Endothelial cell of umbilical vein (primary cell): ENCODE measurements around the gene WASHC2C.
"Not testable (repeated sequence)": the region's sequence is repeated elsewhere in the genome, so short reads cannot be mapped to it uniquely, and the experiment has no call there.

Source experiments
- EZH2 ChIP-seq: IDR thresholded peaks from 2 replicates; pipeline ENCODE4 v1.6.1; 2012; ENCODE audit warnings: borderline replicate concordance, low read depth, mild to moderate bottlenecking, moderate library complexity, low read length, inconsistent platforms; ENCODE audit not compliant: severe bottlenecking
- FOS ChIP-seq: IDR thresholded peaks from 2 replicates; pipeline ENCODE4 v1.6.1; 2011; ENCODE audit warnings: mild to moderate bottlenecking, low read length, moderate library complexity, borderline replicate concordance; ENCODE audit not compliant: insufficient read depth
- JUN ChIP-seq: IDR thresholded peaks from 2 replicates; pipeline ENCODE4 v1.6.1; 2011; ENCODE audit warnings: borderline replicate concordance, low read depth; ENCODE audit not compliant: insufficient read length, insufficient read depth
- MYC ChIP-seq: IDR thresholded peaks from one replicate; pipeline ENCODE4 v1.6.1; 2011; ENCODE audit warnings: mild to moderate bottlenecking, low read depth, low read length
- POLR2A ChIP-seq: IDR thresholded peaks from 2 replicates; pipeline ENCODE4 v1.6.1; 2012; ENCODE audit warnings: low read depth, mild to moderate bottlenecking, control low read depth, low read length
- POLR2AphosphoS5 ChIP-seq: IDR thresholded peaks from 2 replicates; pipeline ENCODE4 v1.6.1; 2012; ENCODE audit warnings: low read depth, mild to moderate bottlenecking, control low read depth, low read length, moderate library complexity; ENCODE audit not compliant: insufficient read depth
- TF ChIP-seq, protein P1 (sequence below), 2 donors: IDR thresholded peaks; 1 replicate in 1 of 2; 2 replicates in 1 of 2; pipeline ENCODE4 v1.5.1; 2011; ENCODE audit warnings: low read length in 2 of 2, mild to moderate bottlenecking in 2 of 2, moderate library complexity in 2 of 2, control low read depth in 1 of 2, inconsistent platforms in 1 of 2, low read depth in 1 of 2; ENCODE audit not compliant: insufficient read depth in 1 of 2; ENCODE audit errors: extremely low read depth in 1 of 2
- TF ChIP-seq, protein P2 (sequence below): IDR thresholded peaks from 2 replicates; pipeline ENCODE4 v1.6.1; 2011; ENCODE audit not compliant: insufficient read depth, insufficient read length

- not testable (repeated sequence) for TF ChIP-seq EZH2, POLR2A, JUN, POLR2AphosphoS5, MYC, FOS
- TF ChIP-seq, protein P1, sequence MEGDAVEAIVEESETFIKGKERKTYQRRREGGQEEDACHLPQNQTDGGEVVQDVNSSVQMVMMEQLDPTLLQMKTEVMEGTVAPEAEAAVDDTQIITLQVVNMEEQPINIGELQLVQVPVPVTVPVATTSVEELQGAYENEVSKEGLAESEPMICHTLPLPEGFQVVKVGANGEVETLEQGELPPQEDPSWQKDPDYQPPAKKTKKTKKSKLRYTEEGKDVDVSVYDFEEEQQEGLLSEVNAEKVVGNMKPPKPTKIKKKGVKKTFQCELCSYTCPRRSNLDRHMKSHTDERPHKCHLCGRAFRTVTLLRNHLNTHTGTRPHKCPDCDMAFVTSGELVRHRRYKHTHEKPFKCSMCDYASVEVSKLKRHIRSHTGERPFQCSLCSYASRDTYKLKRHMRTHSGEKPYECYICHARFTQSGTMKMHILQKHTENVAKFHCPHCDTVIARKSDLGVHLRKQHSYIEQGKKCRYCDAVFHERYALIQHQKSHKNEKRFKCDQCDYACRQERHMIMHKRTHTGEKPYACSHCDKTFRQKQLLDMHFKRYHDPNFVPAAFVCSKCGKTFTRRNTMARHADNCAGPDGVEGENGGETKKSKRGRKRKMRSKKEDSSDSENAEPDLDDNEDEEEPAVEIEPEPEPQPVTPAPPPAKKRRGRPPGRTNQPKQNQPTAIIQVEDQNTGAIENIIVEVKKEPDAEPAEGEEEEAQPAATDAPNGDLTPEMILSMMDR (IDR thresholded peaks at IDR 0.05; ENCODE audit: extremely low read depth in 1 of 2, insufficient read depth in 1 of 2, low read depth in 1 of 2, low read length in 2 of 2), result not testable (repeated sequence)
- TF ChIP-seq, protein P2, sequence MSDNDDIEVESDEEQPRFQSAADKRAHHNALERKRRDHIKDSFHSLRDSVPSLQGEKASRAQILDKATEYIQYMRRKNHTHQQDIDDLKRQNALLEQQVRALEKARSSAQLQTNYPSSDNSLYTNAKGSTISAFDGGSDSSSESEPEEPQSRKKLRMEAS, result not testable (repeated sequence)
Observed at GRCh38 chr10:45763037-45763436, 36.0 kb downstream of the WASHC2C start.
